Tibial nerve (tissue), 4 donors: Measurements from ENCODE around the gene CEP128.

Experiments
- CTCF ChIP-seq, 5 experiments: fragments of 200-600 bp in 3 of 5; fragments of 450-650 bp in 2 of 5; sonication (generic) in 3 of 5; IDR thresholded peaks; one replicate each; pipeline ENCODE4 v1.5.1; 2016 to 2019; ENCODE audit warnings: antibody characterized with exemption in 5 of 5, mild to moderate bottlenecking in 3 of 5, moderate library complexity in 2 of 5
- EP300 ChIP-seq, 2 donors: sonication (generic); formaldehyde crosslinking; IDR thresholded peaks; one replicate each; pipeline ENCODE4 v1.6.1; 2017; ENCODE audit warnings: antibody characterized with exemption in 2 of 2, mild to moderate bottlenecking in 1 of 2
- POLR2A ChIP-seq, 2 donors: fragments of 450-650 bp; IDR thresholded peaks; one replicate each; pipeline ENCODE4 v1.6.1; 2017; ENCODE audit warnings: antibody characterized with exemption in 2 of 2, mild to moderate bottlenecking in 2 of 2, moderate library complexity in 2 of 2

DNA sequence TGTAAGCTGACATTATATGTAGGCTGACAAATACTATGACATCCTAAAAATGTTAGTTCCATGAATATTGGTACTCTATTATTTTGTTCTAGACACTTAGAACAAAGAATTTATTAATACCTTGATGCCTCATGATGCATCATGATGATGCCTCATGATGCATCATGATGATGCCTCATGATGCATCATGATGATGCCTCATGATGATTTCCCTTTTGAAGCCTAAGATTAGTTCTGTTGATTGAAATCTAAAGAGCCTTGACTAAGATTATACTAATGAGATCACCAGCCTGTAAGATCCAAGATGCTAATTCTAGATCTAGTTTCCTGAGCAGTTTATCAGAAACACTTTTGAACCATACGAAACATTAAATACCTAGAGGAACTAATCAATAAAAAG, 4.6 kb upstream of the CEP128 start:
- TF ChIP-seq EP300 (IDR thresholded peaks at IDR 0.05) = no peak
- TF ChIP-seq CTCF (IDR thresholded peaks at IDR 0.05) = no peak
- TF ChIP-seq POLR2A (IDR thresholded peaks at IDR 0.05) = no peak
